HL-60 (cell line): ENCODE results near the gene OTOF.

Experiments used
- DNase-seq, 2 experiments: peaks; one replicate each; pipeline ENCODE4 v3.0.0-alpha.2; 2010 to 2020; ENCODE audit warnings: low read depth in 1 of 2, low spot score in 1 of 2
- H3K27ac ChIP-seq: fragments of 250-450 bp; sonication (Bioruptor Pico); replicated peaks from 2 replicates; pipeline ENCODE4 v1.5.1; 2020; ENCODE audit warnings: mild to moderate bottlenecking, moderate library complexity
- H3K27me3 ChIP-seq: fragments of 250-450 bp; sonication (Bioruptor Pico); 2 replicates; pipeline ENCODE4 v1.5.1; 2021; ENCODE audit warnings: mild to moderate bottlenecking, moderate library complexity; ENCODE audit not compliant: insufficient read depth, poor library complexity, severe bottlenecking
- H3K4me3 ChIP-seq: replicated peaks from 2 replicates; pipeline ENCODE4 v1.5.1; 2011; ENCODE audit warnings: mild to moderate bottlenecking, control low read depth, low read length; ENCODE audit not compliant: insufficient read depth
- CTCF ChIP-seq: IDR thresholded peaks from one replicate; pipeline ENCODE4 v1.5.1; 2011; ENCODE audit warnings: low read length, control low read depth, inconsistent platforms; ENCODE audit not compliant: insufficient read depth
- GABPA ChIP-seq: IDR thresholded peaks from 2 replicates; pipeline ENCODE4 v1.6.1; 2012; ENCODE audit warnings: low read depth
- POLR2AphosphoS5 ChIP-seq: IDR thresholded peaks from 2 replicates; pipeline ENCODE4 v1.6.1; 2012; ENCODE audit warnings: low read depth
- SPI1 ChIP-seq: IDR thresholded peaks from 2 replicates; pipeline ENCODE4 v1.6.1; 2012; ENCODE audit warnings: low read depth, mild to moderate bottlenecking, borderline replicate concordance
- TF ChIP-seq, protein P1 (sequence below): IDR thresholded peaks from 2 replicates; pipeline ENCODE4 v1.6.1; 2012; ENCODE audit warnings: low read depth; ENCODE audit not compliant: insufficient replicate concordance

OTOF gene

DNA sequence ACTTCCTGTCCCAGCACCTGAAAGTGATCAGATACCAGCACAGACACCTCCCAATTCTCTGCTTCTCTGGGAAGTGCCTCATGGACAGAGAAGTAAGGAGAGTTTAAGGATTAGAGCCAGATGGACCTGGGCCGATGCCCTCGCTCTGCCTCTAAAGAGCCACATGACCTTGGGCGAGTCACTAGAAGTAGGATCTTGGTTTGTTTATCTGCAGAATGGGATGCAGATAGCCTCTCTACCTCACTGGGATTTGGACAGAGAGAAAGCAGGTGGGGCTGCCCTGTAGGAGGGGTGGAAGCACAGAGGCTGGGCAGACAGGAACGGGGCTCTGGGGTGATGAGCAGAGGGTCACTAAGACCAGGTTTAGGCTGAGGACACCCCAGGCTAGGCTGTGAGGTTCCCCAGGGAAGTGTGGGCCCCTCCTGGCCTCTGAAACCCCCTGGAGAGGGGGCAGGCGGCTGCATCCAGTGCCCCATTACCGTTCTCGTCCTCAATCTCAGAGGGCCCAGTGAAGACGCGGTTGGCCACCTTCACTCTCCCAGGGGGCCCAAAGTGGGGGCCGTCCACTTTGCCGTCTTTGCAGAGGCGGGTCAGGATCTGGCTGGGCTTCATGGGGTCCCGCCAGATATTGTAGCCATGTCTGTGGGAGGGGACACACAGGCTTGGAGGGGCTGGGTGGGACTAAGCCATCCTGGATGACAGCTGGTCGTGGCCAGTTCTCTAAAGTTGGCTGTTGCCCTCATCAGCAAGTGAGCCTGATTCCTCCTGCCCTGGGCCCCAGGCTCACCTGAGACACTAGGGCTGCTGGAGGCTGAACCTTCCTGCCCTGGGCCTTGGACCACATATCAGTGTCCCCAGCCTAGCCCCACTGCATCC lies 13.3 kb downstream of the OTOF start:
- Histone ChIP-seq H3K27ac (no peak overlapping the region), H3K27me3 (no peaks in the 10 kb centered on the region), H3K4me3 (no peak overlapping the region)
- no peak for DNase-seq
- TF ChIP-seq SPI1 = no peak
- TF ChIP-seq, protein P1, sequence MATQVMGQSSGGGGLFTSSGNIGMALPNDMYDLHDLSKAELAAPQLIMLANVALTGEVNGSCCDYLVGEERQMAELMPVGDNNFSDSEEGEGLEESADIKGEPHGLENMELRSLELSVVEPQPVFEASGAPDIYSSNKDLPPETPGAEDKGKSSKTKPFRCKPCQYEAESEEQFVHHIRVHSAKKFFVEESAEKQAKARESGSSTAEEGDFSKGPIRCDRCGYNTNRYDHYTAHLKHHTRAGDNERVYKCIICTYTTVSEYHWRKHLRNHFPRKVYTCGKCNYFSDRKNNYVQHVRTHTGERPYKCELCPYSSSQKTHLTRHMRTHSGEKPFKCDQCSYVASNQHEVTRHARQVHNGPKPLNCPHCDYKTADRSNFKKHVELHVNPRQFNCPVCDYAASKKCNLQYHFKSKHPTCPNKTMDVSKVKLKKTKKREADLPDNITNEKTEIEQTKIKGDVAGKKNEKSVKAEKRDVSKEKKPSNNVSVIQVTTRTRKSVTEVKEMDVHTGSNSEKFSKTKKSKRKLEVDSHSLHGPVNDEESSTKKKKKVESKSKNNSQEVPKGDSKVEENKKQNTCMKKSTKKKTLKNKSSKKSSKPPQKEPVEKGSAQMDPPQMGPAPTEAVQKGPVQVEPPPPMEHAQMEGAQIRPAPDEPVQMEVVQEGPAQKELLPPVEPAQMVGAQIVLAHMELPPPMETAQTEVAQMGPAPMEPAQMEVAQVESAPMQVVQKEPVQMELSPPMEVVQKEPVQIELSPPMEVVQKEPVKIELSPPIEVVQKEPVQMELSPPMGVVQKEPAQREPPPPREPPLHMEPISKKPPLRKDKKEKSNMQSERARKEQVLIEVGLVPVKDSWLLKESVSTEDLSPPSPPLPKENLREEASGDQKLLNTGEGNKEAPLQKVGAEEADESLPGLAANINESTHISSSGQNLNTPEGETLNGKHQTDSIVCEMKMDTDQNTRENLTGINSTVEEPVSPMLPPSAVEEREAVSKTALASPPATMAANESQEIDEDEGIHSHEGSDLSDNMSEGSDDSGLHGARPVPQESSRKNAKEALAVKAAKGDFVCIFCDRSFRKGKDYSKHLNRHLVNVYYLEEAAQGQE = no peak
- no peak for TF ChIP-seq CTCF

DNA sequence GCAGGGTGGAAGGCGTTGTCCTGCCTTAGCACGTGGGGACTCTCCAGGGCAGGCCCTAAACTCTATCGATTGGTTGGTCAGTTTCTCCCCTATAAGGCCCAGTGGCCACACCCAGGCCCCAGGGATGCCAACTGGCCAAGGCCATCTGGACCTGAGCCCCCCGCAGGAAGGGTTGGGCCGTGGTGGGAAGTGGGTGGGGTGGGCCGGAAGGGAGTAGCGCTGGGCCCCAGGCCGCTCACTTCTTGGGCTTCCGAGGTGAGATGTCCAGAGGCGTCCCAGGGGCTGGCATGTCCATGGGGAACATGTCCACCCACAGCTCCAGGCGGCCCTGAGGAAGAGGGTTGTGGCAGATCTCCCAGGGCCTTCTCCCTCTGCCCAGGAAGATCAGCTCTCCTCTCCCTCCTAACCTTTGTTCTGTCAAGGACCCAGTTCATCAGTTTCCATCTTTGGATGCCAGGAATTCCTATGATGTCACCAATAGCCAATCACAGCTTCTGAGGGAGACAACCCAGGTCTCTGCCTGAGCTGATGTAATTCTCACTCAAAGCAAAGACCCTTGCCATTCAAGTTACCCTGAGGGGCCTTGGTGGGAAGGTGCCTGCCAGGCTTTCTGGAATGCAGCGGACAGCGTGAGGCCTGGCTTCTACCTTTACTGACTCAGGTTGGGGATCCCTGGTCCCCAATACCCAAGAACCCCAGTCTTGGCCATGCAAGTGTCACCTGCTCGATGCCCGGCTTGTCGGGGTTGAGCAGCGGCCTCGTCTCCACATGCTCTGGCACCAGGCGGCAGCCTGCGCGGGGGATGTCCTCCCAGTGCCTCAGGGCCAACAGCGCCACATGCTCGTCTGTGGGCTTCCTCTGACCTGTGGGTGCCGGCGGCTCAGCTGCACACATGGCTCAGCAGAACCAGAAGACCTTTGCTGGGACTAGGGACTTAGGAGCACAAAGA lies 14.4 kb downstream of the OTOF start:
- Histone ChIP-seq H3K4me3 (no peak overlapping the region), H3K27ac (no peak overlapping the region), H3K27me3 (no peaks in the 10 kb centered on the region)
- no peak for DNase-seq
- TF ChIP-seq SPI1 (no peak), GABPA (no peak), CTCF (no peak), POLR2AphosphoS5 (no peak)
- TF ChIP-seq, protein P1 = no peak

GRCh38 chr2:26462511-26463243 lies 15.2 kb downstream of the OTOF start:
- DNase-seq = peak in 1 of 2 experiments; percentile 36
- H3K27ac ChIP-seq = no peak overlapping the region

More at GRCh38 chr2:26462511-26463243, 15.2 kb downstream of the OTOF start:
- TF ChIP-seq CTCF = peak; percentile 67
- TF ChIP-seq SPI1 = no peak
- H3K27me3 ChIP-seq = no peaks in the 10 kb centered on the region
- no peak overlapping the region for H3K4me3 ChIP-seq
